Ishikawa (cell line): ENCODE measurements around the gene IFNG.

ENCODE experiments used
- CEBPB ChIP-seq: IDR thresholded peaks from 2 replicates; pipeline ENCODE4 v1.6.1; 2012
- CREB1 ChIP-seq: IDR thresholded peaks from 2 replicates; pipeline ENCODE4 v1.6.1; 2012; ENCODE audit warnings: low read depth
- EGR1 ChIP-seq: IDR thresholded peaks from 2 replicates; pipeline ENCODE4 v1.6.1; 2012
- EP300 ChIP-seq: IDR thresholded peaks from 2 replicates; pipeline ENCODE4 v1.6.1; 2012; ENCODE audit warnings: borderline replicate concordance
- FOXM1 ChIP-seq: IDR thresholded peaks from 2 replicates; pipeline ENCODE4 v1.6.1; 2012; ENCODE audit warnings: low read depth, borderline replicate concordance
- NFIC ChIP-seq: IDR thresholded peaks from 2 replicates; pipeline ENCODE4 v1.6.1; 2012
- TCF12 ChIP-seq: IDR thresholded peaks from 2 replicates; pipeline ENCODE4 v1.6.1; 2012; ENCODE audit warnings: low read depth
- TF ChIP-seq, protein P1 (sequence below): IDR thresholded peaks from 2 replicates; pipeline ENCODE4 v1.6.1; 2012

Gene IFNG

DNA sequence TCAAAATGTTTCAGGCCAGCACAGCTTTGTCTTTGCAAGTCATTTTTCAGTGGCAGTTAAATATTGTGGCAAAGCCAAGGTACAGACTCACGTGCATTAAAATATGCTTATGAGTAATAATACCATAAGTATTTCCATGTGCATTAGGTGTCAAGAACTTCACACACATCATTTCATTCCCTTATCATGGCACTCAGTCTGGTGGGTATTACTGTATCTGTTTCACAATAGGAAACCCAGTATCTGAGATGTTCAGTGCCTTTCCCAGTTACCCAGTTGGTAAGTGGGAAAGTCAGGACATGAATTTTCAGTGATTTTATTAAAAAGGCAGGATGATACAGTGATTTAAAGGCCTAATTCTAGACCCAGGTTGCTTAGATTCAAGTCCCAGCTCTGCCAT, 52.9 kb downstream of the IFNG start:
- TF ChIP-seq FOXM1 = no peak

DNA sequence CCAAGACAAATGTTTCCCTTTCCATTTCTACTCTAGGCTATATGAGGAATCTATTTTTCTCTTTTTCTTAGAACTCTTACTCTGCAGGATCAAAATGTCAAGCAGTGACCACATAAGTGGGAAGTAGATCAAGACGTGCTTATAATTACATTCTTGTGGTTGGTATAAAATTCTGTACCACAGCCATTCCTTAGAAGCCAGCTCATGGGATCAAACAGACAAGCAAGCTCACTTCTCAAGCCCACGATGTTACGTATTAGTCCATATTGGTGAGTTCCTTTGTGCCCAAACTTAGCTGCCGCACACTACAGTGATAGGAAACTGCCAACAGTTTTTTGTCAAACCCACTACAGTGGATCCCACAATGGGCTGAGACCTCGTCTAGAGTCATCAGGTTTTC, 53.4 kb downstream of the IFNG start:
- no peak for TF ChIP-seq CREB1
- TF ChIP-seq EGR1 = no peak
- TF ChIP-seq CEBPB = no peak
- TF ChIP-seq EP300 = no peak
- TF ChIP-seq FOXM1 = no peak
- TF ChIP-seq NFIC = no peak
- TF ChIP-seq, protein P1, sequence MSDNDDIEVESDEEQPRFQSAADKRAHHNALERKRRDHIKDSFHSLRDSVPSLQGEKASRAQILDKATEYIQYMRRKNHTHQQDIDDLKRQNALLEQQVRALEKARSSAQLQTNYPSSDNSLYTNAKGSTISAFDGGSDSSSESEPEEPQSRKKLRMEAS = no peak
- no peak for TF ChIP-seq TCF12
